ENCODE data around the gene FILIP1L.

GRCh38 chr3:99803297-99803696 is 311.0 kb downstream of the FILIP1L start:
- TF ChIP-seq, protein P1, sequence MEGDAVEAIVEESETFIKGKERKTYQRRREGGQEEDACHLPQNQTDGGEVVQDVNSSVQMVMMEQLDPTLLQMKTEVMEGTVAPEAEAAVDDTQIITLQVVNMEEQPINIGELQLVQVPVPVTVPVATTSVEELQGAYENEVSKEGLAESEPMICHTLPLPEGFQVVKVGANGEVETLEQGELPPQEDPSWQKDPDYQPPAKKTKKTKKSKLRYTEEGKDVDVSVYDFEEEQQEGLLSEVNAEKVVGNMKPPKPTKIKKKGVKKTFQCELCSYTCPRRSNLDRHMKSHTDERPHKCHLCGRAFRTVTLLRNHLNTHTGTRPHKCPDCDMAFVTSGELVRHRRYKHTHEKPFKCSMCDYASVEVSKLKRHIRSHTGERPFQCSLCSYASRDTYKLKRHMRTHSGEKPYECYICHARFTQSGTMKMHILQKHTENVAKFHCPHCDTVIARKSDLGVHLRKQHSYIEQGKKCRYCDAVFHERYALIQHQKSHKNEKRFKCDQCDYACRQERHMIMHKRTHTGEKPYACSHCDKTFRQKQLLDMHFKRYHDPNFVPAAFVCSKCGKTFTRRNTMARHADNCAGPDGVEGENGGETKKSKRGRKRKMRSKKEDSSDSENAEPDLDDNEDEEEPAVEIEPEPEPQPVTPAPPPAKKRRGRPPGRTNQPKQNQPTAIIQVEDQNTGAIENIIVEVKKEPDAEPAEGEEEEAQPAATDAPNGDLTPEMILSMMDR (conservative IDR thresholded peaks at IDR 0.05; ENCODE audit: low read length) = no peak
- no peak for TF ChIP-seq EZH2phosphoT487 (IDR thresholded peaks at IDR 0.05; ENCODE audit: borderline replicate concordance)

Measured in Loucy (cell line).